Hepatocyte (in vitro differentiated cells): Measurements from ENCODE around the gene TARM1. TPM values are rescaled to one million over a fixed set of nuclear protein-coding genes. Genes with fewer than 3 reads are reported as not detected.

Experiments used
- DNase-seq: peaks from one replicate; pipeline ENCODE4 v3.0.0-alpha.2; 2016; ENCODE audit warnings: low spot score
- H2AFZ ChIP-seq: fragments of 200-600 bp; sonication (generic); 2 replicates; pipeline ENCODE4 v1.6.0; 2016; ENCODE audit warnings: antibody characterized with exemption, mild to moderate bottlenecking
- H3K27ac ChIP-seq: fragments of 200-600 bp; sonication (generic); 2 replicates; pipeline ENCODE4 v1.5.1; 2016; ENCODE audit warnings: mild to moderate bottlenecking
- H3K27me3 ChIP-seq: fragments of 200-600 bp; sonication (generic); 2 replicates; pipeline ENCODE4 v1.6.1; 2016
- H3K36me3 ChIP-seq: fragments of 200-600 bp; sonication (generic); replicated peaks from 2 replicates; pipeline ENCODE4 v1.5.1; 2016; ENCODE audit warnings: low read depth; ENCODE audit not compliant: insufficient read depth
- H3K4me1 ChIP-seq: fragments of 200-600 bp; sonication (generic); 2 replicates; pipeline ENCODE4 v1.5.1; 2016; ENCODE audit warnings: mild to moderate bottlenecking, moderate library complexity; ENCODE audit not compliant: insufficient read depth
- H3K4me2 ChIP-seq: fragments of 200-600 bp; sonication (generic); 2 replicates; pipeline ENCODE4 v1.6.0; 2016
- H3K4me3 ChIP-seq: fragments of 200-600 bp; sonication (generic); 2 replicates; pipeline ENCODE4 v1.5.1; 2016; ENCODE audit warnings: mild to moderate bottlenecking
- H3K79me2 ChIP-seq: fragments of 200-600 bp; sonication (generic); 2 replicates; pipeline ENCODE4 v1.6.0; 2017; ENCODE audit warnings: mild to moderate bottlenecking
- H3K9me2 ChIP-seq: fragments of 200-600 bp; sonication (generic); replicated peaks from 2 replicates; pipeline ENCODE4 v1.6.0; 2017; ENCODE audit warnings: mild to moderate bottlenecking; ENCODE audit not compliant: insufficient read depth
- H3K9me3 ChIP-seq: fragments of 200-600 bp; sonication (generic); 2 replicates; pipeline ENCODE4 v1.5.1; 2016; ENCODE audit warnings: low read depth, mild to moderate bottlenecking
- H4K20me1 ChIP-seq: fragments of 200-600 bp; sonication (generic); 2 replicates; pipeline ENCODE4 v1.6.0; 2016; ENCODE audit warnings: mild to moderate bottlenecking; ENCODE audit not compliant: insufficient read depth, poor library complexity, severe bottlenecking
- CTCF ChIP-seq: fragments of 200-600 bp; sonication (generic); IDR thresholded peaks from 2 replicates; pipeline ENCODE4 v1.5.1; 2016; ENCODE audit warnings: antibody characterized with exemption, mild to moderate bottlenecking; ENCODE audit not compliant: poor library complexity
- EZH2 ChIP-seq: fragments of 200-600 bp; sonication (generic); IDR thresholded peaks from 2 replicates; pipeline ENCODE4 v1.6.1; 2016; ENCODE audit warnings: antibody characterized with exemption, mild to moderate bottlenecking, borderline replicate concordance
- EZH2phosphoT487 ChIP-seq: fragments of 200-600 bp; sonication (generic); IDR thresholded peaks from one replicate; pipeline ENCODE4 v1.6.1; 2018; ENCODE audit warnings: antibody characterized with exemption, mild to moderate bottlenecking, low read depth, moderate library complexity; ENCODE audit not compliant: unreplicated experiment, severe bottlenecking
- WGBS: methylation state at CpG from one replicate; pipeline ENCODE4 v1.1.6; 2016; ENCODE audit warnings: low lambda C conversion rate; ENCODE audit errors: missing lambda C conversion rate; 5-methylcytosine and 5-hydroxymethylcytosine counted together
- polyA plus RNA-seq: library from polyadenylated mRNA; unstranded; fragments of >200 nt; fragmentation: Nextera tagmentation; extraction: Ambion mirVana; gene quantifications from 2 replicates; pipeline ENCODE4 v1.2.1, GENCODE V29; 2016
- total RNA-seq: library from RNA; depleted of rRNA; stranded (reverse); fragments of >200 nt; gene quantifications from 2 replicates; pipeline ENCODE4 v1.2.3, GENCODE V29; 2014

TARM1 gene
- not detected in 2 replicates for total RNA-seq
- not detected in 2 replicates for polyA plus RNA-seq

GRCh38 chr19:54081032-54081431, at the start of gene TARM1:
Gene TARM1 (minus strand): TSS chr19:54081365. CDS start chr19:54081340, 25 bp downstream.
- H3K79me2 ChIP-seq: no peaks in the 10 kb centered on the region
- H3K9me2 ChIP-seq: no peaks in the 10 kb centered on the region
- TF ChIP-seq EZH2phosphoT487 (no peak), CTCF (no peak), EZH2 (no peak)
- no peak within 1 kb of the TSS for H3K4me3 ChIP-seq
- no peaks in the 10 kb centered on the region for H3K9me3 ChIP-seq
- WGBS: 88% methylated on average over 7 of the region's 7 CpGs
- no peak within 1 kb of the TSS for H3K4me2 ChIP-seq
- DNase-seq: no peak
- H2AFZ ChIP-seq: no peak within 1 kb of the TSS
- H3K27me3 ChIP-seq: no peaks in the 10 kb centered on the region
- no peaks in the 10 kb centered on the region for H3K4me1 ChIP-seq
- no peaks in the 10 kb centered on the region for H4K20me1 ChIP-seq
- no peaks in the 10 kb centered on the region for H3K36me3 ChIP-seq
- no peak within 1 kb of the TSS for H3K27ac ChIP-seq

DNA sequence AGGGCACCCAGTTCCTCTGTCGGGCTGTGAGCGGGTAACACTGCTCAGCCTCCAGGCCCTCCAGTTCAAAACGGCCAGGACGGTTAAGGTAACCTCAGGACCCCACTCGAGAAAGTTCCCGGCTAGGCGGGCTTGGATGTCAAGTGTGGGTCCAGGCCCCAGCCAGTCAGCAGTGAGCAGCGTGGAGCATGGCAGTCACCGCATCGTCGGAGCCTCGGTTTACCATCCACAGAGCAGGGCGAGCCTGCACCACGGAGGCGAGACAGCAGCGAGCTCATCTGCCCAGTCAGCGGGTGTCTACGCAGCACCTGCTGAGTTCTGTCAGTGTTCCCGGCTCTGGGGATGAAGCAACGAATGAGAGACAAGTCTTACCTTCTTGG, 48.4 kb upstream of the TARM1 start:
- Histone ChIP-seq H3K4me2 (no peak overlapping the region), H3K4me3 (no peak overlapping the region), H3K9me3 (no peaks in the 10 kb centered on the region), H4K20me1 (no peaks in the 10 kb centered on the region), H3K27ac (no peak overlapping the region), H3K79me2 (no peaks in the 10 kb centered on the region), H3K4me1 (no peaks in the 10 kb centered on the region), H3K36me3 (no peaks in the 10 kb centered on the region), H2AFZ (no peak overlapping the region), H3K27me3 (no peaks in the 10 kb centered on the region), H3K9me2 (no peaks in the 10 kb centered on the region)
- no peak for TF ChIP-seq EZH2
- no peak for TF ChIP-seq CTCF
- TF ChIP-seq EZH2phosphoT487: no peak
- no peak for DNase-seq
- WGBS: 98% methylated on average over 20 of the region's 20 CpGs

DNA sequence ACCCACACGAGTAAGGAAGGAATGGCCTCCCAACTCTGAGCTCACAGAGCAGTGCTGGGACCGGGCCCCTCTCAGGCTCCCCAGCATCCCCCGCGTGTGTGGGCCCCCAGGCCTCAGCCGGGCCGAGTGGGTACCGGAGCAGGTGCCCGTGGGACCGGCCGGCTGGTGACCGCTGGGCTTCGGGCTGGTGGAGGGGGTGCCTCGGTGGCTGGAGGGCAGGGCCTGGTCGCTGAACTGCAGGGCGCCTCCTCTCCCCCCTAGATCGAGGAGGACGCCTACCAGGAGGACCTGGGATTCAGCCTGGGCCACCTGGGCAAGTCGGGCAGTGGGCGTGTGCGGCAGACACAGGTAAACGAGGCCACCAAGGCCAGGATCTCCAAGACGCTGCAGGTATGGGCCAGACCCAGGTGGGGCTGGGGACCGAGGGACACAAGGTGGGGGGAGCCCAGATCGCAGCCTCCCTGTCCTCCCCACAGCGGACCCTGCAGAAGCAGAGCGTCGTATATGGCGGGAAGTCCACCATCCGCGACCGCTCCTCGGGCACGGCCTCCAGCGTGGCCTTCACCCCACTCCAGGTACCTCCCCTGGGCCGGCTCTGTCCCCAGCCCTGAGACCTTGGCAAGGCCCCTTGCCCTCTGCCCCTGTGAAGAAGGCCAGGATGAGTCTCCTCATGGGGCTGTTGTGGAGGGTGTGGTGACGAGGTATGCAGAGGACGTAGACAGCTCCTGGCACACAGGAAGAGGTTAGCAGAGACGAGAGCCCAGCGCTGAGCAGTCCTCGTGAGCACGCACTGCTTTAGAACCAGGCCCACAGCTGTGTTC, 47.8 kb upstream of the TARM1 start:
- no peak overlapping the region for H3K27ac ChIP-seq
- H3K79me2 ChIP-seq: no peaks in the 10 kb centered on the region
- H3K4me1 ChIP-seq: no peaks in the 10 kb centered on the region
- no peaks in the 10 kb centered on the region for H3K36me3 ChIP-seq
- H4K20me1 ChIP-seq: no peaks in the 10 kb centered on the region
- H3K4me3 ChIP-seq: no peak overlapping the region
- no peaks in the 10 kb centered on the region for H3K9me2 ChIP-seq
- 98% methylated on average over 31 of the region's 41 CpGs for WGBS
- no peak for TF ChIP-seq CTCF
- no peak for TF ChIP-seq EZH2
- TF ChIP-seq EZH2phosphoT487: no peak
- DNase-seq: no peak
- H3K9me3 ChIP-seq: no peaks in the 10 kb centered on the region
- no peaks in the 10 kb centered on the region for H3K27me3 ChIP-seq
- no peak overlapping the region for H3K4me2 ChIP-seq
- no peak overlapping the region for H2AFZ ChIP-seq
